ENCODE measurements around the gene IGSF10. TPM values are rescaled to one million over a fixed set of nuclear protein-coding genes. Genes with fewer than 3 reads are reported as not detected.
"Not testable (repeated sequence)": the region's sequence is repeated elsewhere in the genome, so short reads cannot be mapped to it uniquely, and the experiment has no call there.

IGSF10 gene
- polyA plus RNA-seq = not detected

GRCh38 chr3:151460774-151461450, at the start of gene IGSF10:
Gene IGSF10 (minus strand): TSS chr3:151461061. CDS start chr3:151458709, 2,352 bp downstream.
- Mint-ChIP-seq H3K4me1 (peaks cover 1 to 3% (median 3%) of the 10 kb centered on the region in 3 donors), H3K9me3 (no peaks in the 10 kb centered on the region), H3K27ac (no peak within 1 kb of the TSS), H3K36me3 (no peaks in the 10 kb centered on the region), H3K27me3 (peaks cover 17% of the 10 kb centered on the region), H3K4me3 (peak within 1 kb of the TSS in 3 of 4 donors; percentile 47 to 69 (median 60))

GRCh38 chr3:151509468-151510135, 48.7 kb upstream of the IGSF10 start:
- H3K27me3 Mint-ChIP-seq, H3K27ac Mint-ChIP-seq, H3K4me3 Mint-ChIP-seq, H3K36me3 Mint-ChIP-seq, H3K4me1 Mint-ChIP-seq: not testable (repeated sequence)
- H3K9me3 Mint-ChIP-seq = peaks cover 0 to 12% (median 3%) of the 10 kb centered on the region in 3 donors

GRCh38 chr3:151504606-151505005, 43.7 kb upstream of the IGSF10 start:
- Mint-ChIP-seq H3K36me3 (peaks cover 3% of the 10 kb centered on the region), H3K4me3 (peak overlapping the region in 1 of 4 donors; percentile 63), H3K27ac (no peak overlapping the region), H3K9me3 (peaks cover 0 to 8% (median 0%) of the 10 kb centered on the region in 3 donors), H3K4me1 (no peaks in the 10 kb centered on the region), H3K27me3 (peaks cover 2% of the 10 kb centered on the region)

- Mint-ChIP-seq H3K4me1 (no peaks in the 10 kb centered on the region), H3K36me3 (peaks cover 3% of the 10 kb centered on the region), H3K9me3 (peaks cover 0 to 8% (median 0%) of the 10 kb centered on the region in 3 donors), H3K27ac (no peak overlapping the region), H3K4me3 (no peak overlapping the region), H3K27me3 (no peaks in the 10 kb centered on the region)
Measured at GRCh38 chr3:151503074-151503473, 42.2 kb upstream of the IGSF10 start.

- peaks cover 0 to 8% (median 0%) of the 10 kb centered on the region in 3 donors for H3K9me3 Mint-ChIP-seq
- no peak overlapping the region for H3K27ac Mint-ChIP-seq
- no peaks in the 10 kb centered on the region for H3K27me3 Mint-ChIP-seq
- no peak overlapping the region for H3K4me3 Mint-ChIP-seq
- peaks cover 3% of the 10 kb centered on the region for H3K36me3 Mint-ChIP-seq
- no peaks in the 10 kb centered on the region for H3K4me1 Mint-ChIP-seq
Measured at GRCh38 chr3:151501923-151502632, 41.2 kb upstream of the IGSF10 start.

GRCh38 chr3:151501171-151501922, 40.5 kb upstream of the IGSF10 start:
- H3K4me3 Mint-ChIP-seq = no peak overlapping the region
- H3K27ac Mint-ChIP-seq = no peak overlapping the region
- H3K36me3 Mint-ChIP-seq = peaks cover 3% of the 10 kb centered on the region
- no peaks in the 10 kb centered on the region for H3K27me3 Mint-ChIP-seq
- no peaks in the 10 kb centered on the region for H3K4me1 Mint-ChIP-seq
- H3K9me3 Mint-ChIP-seq = peaks cover 0 to 8% (median 0%) of the 10 kb centered on the region in 3 donors

GRCh38 chr3:151499168-151499567, 38.3 kb upstream of the IGSF10 start:
- Mint-ChIP-seq H3K4me1 (no peaks in the 10 kb centered on the region), H3K27me3 (no peaks in the 10 kb centered on the region), H3K9me3 (peaks cover 0 to 7% (median 0%) of the 10 kb centered on the region in 3 donors), H3K36me3 (peaks cover 3% of the 10 kb centered on the region), H3K4me3 (no peak overlapping the region), H3K27ac (no peak overlapping the region)

- H3K36me3 Mint-ChIP-seq = no peaks in the 10 kb centered on the region
- H3K4me1 Mint-ChIP-seq = no peaks in the 10 kb centered on the region
- no peak overlapping the region for H3K27ac Mint-ChIP-seq
- no peak overlapping the region for H3K4me3 Mint-ChIP-seq
- peaks cover 2% of the 10 kb centered on the region for H3K27me3 Mint-ChIP-seq
- H3K9me3 Mint-ChIP-seq = peaks cover 0 to 9% (median 2%) of the 10 kb centered on the region in 3 donors
Measured at GRCh38 chr3:151491525-151491924, 30.7 kb upstream of the IGSF10 start.

- peaks cover 3 to 16% (median 4%) of the 10 kb centered on the region in 3 donors for H3K9me3 Mint-ChIP-seq
- not testable (repeated sequence) for H3K27ac Mint-ChIP-seq, H3K27me3 Mint-ChIP-seq, H3K4me1 Mint-ChIP-seq, H3K4me3 Mint-ChIP-seq, H3K36me3 Mint-ChIP-seq
Measured at GRCh38 chr3:151487833-151488232, 27.0 kb upstream of the IGSF10 start.

GRCh38 chr3:151483961-151484520, 23.2 kb upstream of the IGSF10 start:
- Mint-ChIP-seq H3K9me3 (peaks cover 6 to 21% (median 15%) of the 10 kb centered on the region in 3 donors), H3K4me3 (no peak overlapping the region), H3K27me3 (peaks cover 2% of the 10 kb centered on the region), H3K4me1 (peaks cover 0 to 2% (median 0%) of the 10 kb centered on the region in 3 donors), H3K27ac (no peak overlapping the region), H3K36me3 (peaks cover 2% of the 10 kb centered on the region)

GRCh38 chr3:151483488-151483887, 22.6 kb upstream of the IGSF10 start:
- Mint-ChIP-seq H3K36me3 (peaks cover 2% of the 10 kb centered on the region), H3K9me3 (peaks cover 6 to 21% (median 15%) of the 10 kb centered on the region in 3 donors), H3K4me3 (no peak overlapping the region), H3K27me3 (peaks cover 2% of the 10 kb centered on the region), H3K4me1 (peaks cover 0 to 2% (median 0%) of the 10 kb centered on the region in 3 donors), H3K27ac (no peak overlapping the region)

- Mint-ChIP-seq H3K4me3 (no peak overlapping the region), H3K27ac (no peak overlapping the region), H3K27me3 (no peaks in the 10 kb centered on the region), H3K9me3 (peaks cover 3 to 15% (median 15%) of the 10 kb centered on the region in 3 donors), H3K4me1 (peaks cover 0 to 2% (median 0%) of the 10 kb centered on the region in 3 donors), H3K36me3 (peaks cover 3% of the 10 kb centered on the region)
Measured at GRCh38 chr3:151480492-151480891, 19.6 kb upstream of the IGSF10 start.

GRCh38 chr3:151479452-151479851, 18.6 kb upstream of the IGSF10 start:
- H3K27ac Mint-ChIP-seq = no peak overlapping the region
- H3K4me1 Mint-ChIP-seq = no peaks in the 10 kb centered on the region
- H3K36me3 Mint-ChIP-seq = peaks cover 2% of the 10 kb centered on the region
- no peaks in the 10 kb centered on the region for H3K27me3 Mint-ChIP-seq
- peaks cover 2 to 15% (median 12%) of the 10 kb centered on the region in 3 donors for H3K9me3 Mint-ChIP-seq
- no peak overlapping the region for H3K4me3 Mint-ChIP-seq

- peaks cover 2% of the 10 kb centered on the region for H3K36me3 Mint-ChIP-seq
- H3K27me3 Mint-ChIP-seq = no peaks in the 10 kb centered on the region
- H3K27ac Mint-ChIP-seq = no peak overlapping the region
- H3K4me1 Mint-ChIP-seq = no peaks in the 10 kb centered on the region
- H3K4me3 Mint-ChIP-seq = no peak overlapping the region
- peaks cover 2 to 15% (median 10%) of the 10 kb centered on the region in 3 donors for H3K9me3 Mint-ChIP-seq
Measured at GRCh38 chr3:151478335-151478697, 17.5 kb upstream of the IGSF10 start.
